Neural progenitor cell (in vitro differentiated cells): ENCODE data around the gene EPB41L4A. TPM values are rescaled to one million over a fixed set of nuclear protein-coding genes. Genes with fewer than 3 reads are reported as not detected.

Source experiments
- DNase-seq: peaks from one replicate; pipeline ENCODE4 v3.0.0-alpha.2; 2016; ENCODE audit warnings: low spot score
- H2AFZ ChIP-seq: fragments of 200-600 bp; sonication (generic); replicated peaks from 2 replicates; pipeline ENCODE4 v1.6.1; 2016; ENCODE audit warnings: antibody characterized with exemption
- H3F3A ChIP-seq: fragments of 200-600 bp; sonication (generic); 2 replicates; pipeline ENCODE4 v1.6.1; 2016; ENCODE audit warnings: antibody characterized with exemption, low read depth
- H3K27ac ChIP-seq: fragments of 200-600 bp; sonication (generic); 2 replicates; pipeline ENCODE4 v1.5.1; 2016; ENCODE audit warnings: mild to moderate bottlenecking
- H3K27me3 ChIP-seq: fragments of 200-600 bp; sonication (generic); 2 replicates; pipeline ENCODE4 v1.6.1; 2016; ENCODE audit warnings: mild to moderate bottlenecking, moderate library complexity
- H3K36me3 ChIP-seq: fragments of 200-600 bp; sonication (generic); 2 replicates; pipeline ENCODE4 v1.5.1; 2016
- H3K4me1 ChIP-seq: fragments of 200-600 bp; sonication (generic); 2 replicates; pipeline ENCODE4 v1.6.1; 2016; ENCODE audit warnings: mixed run types
- H3K4me2 ChIP-seq: fragments of 200-600 bp; sonication (generic); 2 replicates; pipeline ENCODE4 v1.6.1; 2016
- H3K4me3 ChIP-seq: fragments of 200-600 bp; sonication (generic); 2 replicates; pipeline ENCODE4 v1.5.1; 2016
- H3K79me2 ChIP-seq: fragments of 200-600 bp; sonication (generic); 2 replicates; pipeline ENCODE4 v1.6.1; 2016; ENCODE audit warnings: low read depth
- H3K9ac ChIP-seq: fragments of 200-600 bp; sonication (generic); 2 replicates; pipeline ENCODE4 v1.6.1; 2016
- H3K9me3 ChIP-seq: fragments of 200-600 bp; sonication (generic); 2 replicates; pipeline ENCODE4 v1.5.1; 2016; ENCODE audit warnings: low read depth
- H4K20me1 ChIP-seq: fragments of 200-600 bp; sonication (generic); 2 replicates; pipeline ENCODE4 v1.6.1; 2016; ENCODE audit warnings: low read depth
- H3K27ac Mint-ChIP-seq: 3 replicates; pipeline ENCODE4 v1.8.0; 2021; ENCODE audit warnings: mixed read lengths
- H3K27me3 Mint-ChIP-seq: 2 replicates; pipeline ENCODE4 v1.8.0; 2022; ENCODE audit warnings: low read depth, mild to moderate bottlenecking, inconsistent platforms, moderate library complexity, mixed read lengths; ENCODE audit not compliant: insufficient read depth
- H3K36me3 Mint-ChIP-seq: 3 replicates; pipeline ENCODE4 v1.8.0; 2021; ENCODE audit warnings: mixed read lengths
- H3K4me1 Mint-ChIP-seq: 3 replicates; pipeline ENCODE4 v1.8.0; 2021; ENCODE audit warnings: mixed read lengths
- H3K4me3 Mint-ChIP-seq: 3 replicates; pipeline ENCODE4 v1.8.0; 2021; ENCODE audit warnings: mild to moderate bottlenecking, moderate library complexity, mixed read lengths
- H3K9me3 Mint-ChIP-seq: 3 replicates; pipeline ENCODE4 v1.8.0; 2020; ENCODE audit warnings: mixed read lengths
- CTCF ChIP-seq: fragments of 200-600 bp; sonication (generic); IDR thresholded peaks from 2 replicates; pipeline ENCODE4 v1.5.1; 2017; ENCODE audit warnings: antibody characterized with exemption, mild to moderate bottlenecking
- EZH2 ChIP-seq: fragments of 200-600 bp; sonication (generic); IDR thresholded peaks from 2 replicates; pipeline ENCODE4 v1.6.1; 2017; ENCODE audit warnings: antibody characterized with exemption, mild to moderate bottlenecking, moderate library complexity
- EZH2phosphoT487 ChIP-seq: fragments of 200-600 bp; sonication (generic); IDR thresholded peaks from 2 replicates; pipeline ENCODE4 v1.6.1; 2017; ENCODE audit warnings: antibody characterized with exemption
- total RNA-seq: library from RNA; depleted of rRNA; stranded (reverse); fragments of >200 nt; gene quantifications from 2 replicates; pipeline ENCODE4 v1.2.3, GENCODE V29; 2015; ENCODE audit warnings: low replicate concordance

EPB41L4A gene
- total RNA-seq, 1 donor from 2014 or later: 2.7 TPM

- no peak overlapping the region for H3K27ac ChIP-seq
- Mint-ChIP-seq H3K36me3 (no peaks in the 10 kb centered on the region), H3K27me3 (no peaks in the 10 kb centered on the region), H3K4me1 (peaks cover 16% of the 10 kb centered on the region), H3K27ac (no peak overlapping the region), H3K4me3 (no peak overlapping the region), H3K9me3 (no peaks in the 10 kb centered on the region)
- DNase-seq: no peak
- no peak overlapping the region for H3K9ac ChIP-seq
- H2AFZ ChIP-seq: no peak overlapping the region
- no peaks in the 10 kb centered on the region for H3K9me3 ChIP-seq
- no peaks in the 10 kb centered on the region for H4K20me1 ChIP-seq
- TF ChIP-seq CTCF (no peak), EZH2 (no peak), EZH2phosphoT487 (no peak)
- H3K27me3 ChIP-seq: no peaks in the 10 kb centered on the region
- H3K79me2 ChIP-seq: no peaks in the 10 kb centered on the region
- no peaks in the 10 kb centered on the region for H3K36me3 ChIP-seq
- no peaks in the 10 kb centered on the region for H3K4me1 ChIP-seq
- H3K4me2 ChIP-seq: no peak overlapping the region
- no peaks in the 10 kb centered on the region for H3F3A ChIP-seq
- H3K4me3 ChIP-seq: no peak overlapping the region
These were observed 293.2 kb downstream of the EPB41L4A start for GRCh38 chr5:112125903-112126302.

GRCh38 chr5:112124788-112125187, 294.3 kb downstream of the EPB41L4A start:
- Histone ChIP-seq H3K4me2 (no peak overlapping the region), H3K4me1 (no peaks in the 10 kb centered on the region), H3K27me3 (no peaks in the 10 kb centered on the region), H3K4me3 (no peak overlapping the region), H2AFZ (no peak overlapping the region), H3K27ac (no peak overlapping the region), H3K9ac (no peak overlapping the region), H3K79me2 (no peaks in the 10 kb centered on the region), H3F3A (no peaks in the 10 kb centered on the region), H4K20me1 (no peaks in the 10 kb centered on the region), H3K9me3 (no peaks in the 10 kb centered on the region), H3K36me3 (no peaks in the 10 kb centered on the region)
- Mint-ChIP-seq H3K27me3 (no peaks in the 10 kb centered on the region), H3K4me1 (peaks cover 16% of the 10 kb centered on the region), H3K4me3 (no peak overlapping the region), H3K27ac (no peak overlapping the region), H3K36me3 (no peaks in the 10 kb centered on the region), H3K9me3 (no peaks in the 10 kb centered on the region)
- DNase-seq: no peak
- TF ChIP-seq CTCF (no peak), EZH2phosphoT487 (no peak), EZH2 (no peak)

GRCh38 chr5:112123086-112123485, 296.0 kb downstream of the EPB41L4A start:
- no peak overlapping the region for H2AFZ ChIP-seq
- H4K20me1 ChIP-seq: no peaks in the 10 kb centered on the region
- Mint-ChIP-seq H3K4me1 (peaks cover 16% of the 10 kb centered on the region), H3K36me3 (no peaks in the 10 kb centered on the region), H3K27ac (no peak overlapping the region), H3K9me3 (no peaks in the 10 kb centered on the region), H3K4me3 (no peak overlapping the region), H3K27me3 (peaks cover 3% of the 10 kb centered on the region)
- no peaks in the 10 kb centered on the region for H3K36me3 ChIP-seq
- H3K27ac ChIP-seq: no peak overlapping the region
- H3K79me2 ChIP-seq: no peaks in the 10 kb centered on the region
- H3K9me3 ChIP-seq: no peaks in the 10 kb centered on the region
- TF ChIP-seq EZH2 (no peak), CTCF (no peak), EZH2phosphoT487 (no peak)
- DNase-seq: no peak
- H3K9ac ChIP-seq: no peak overlapping the region
- H3F3A ChIP-seq: no peaks in the 10 kb centered on the region
- no peak overlapping the region for H3K4me3 ChIP-seq
- H3K4me2 ChIP-seq: no peak overlapping the region
- H3K4me1 ChIP-seq: no peaks in the 10 kb centered on the region
- H3K27me3 ChIP-seq: no peaks in the 10 kb centered on the region

DNA sequence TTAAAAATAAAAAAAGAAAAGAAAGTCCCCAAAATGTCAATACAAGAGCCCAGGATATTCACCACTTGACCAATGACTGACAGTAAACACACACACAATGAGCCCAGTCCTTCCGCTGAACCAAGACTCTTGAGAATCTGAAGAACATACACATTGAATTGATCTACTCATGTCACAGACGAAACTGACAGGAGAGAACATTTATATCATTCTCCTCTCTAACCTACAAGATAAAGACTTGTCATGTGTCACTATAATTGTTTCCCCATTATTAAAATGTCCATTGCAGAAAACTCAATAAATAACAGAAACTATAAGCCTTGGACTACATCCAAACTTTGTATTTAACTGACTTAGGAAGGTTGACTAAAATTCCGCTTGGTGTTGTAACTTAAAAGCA, 296.7 kb downstream of the EPB41L4A start:
- Histone ChIP-seq H3F3A (no peaks in the 10 kb centered on the region), H3K27ac (no peak overlapping the region), H3K36me3 (no peaks in the 10 kb centered on the region), H3K4me2 (no peak overlapping the region), H2AFZ (no peak overlapping the region), H3K4me1 (no peaks in the 10 kb centered on the region), H3K9me3 (no peaks in the 10 kb centered on the region), H3K27me3 (no peaks in the 10 kb centered on the region), H4K20me1 (no peaks in the 10 kb centered on the region), H3K4me3 (no peak overlapping the region), H3K9ac (no peak overlapping the region), H3K79me2 (no peaks in the 10 kb centered on the region)
- H3K27me3 Mint-ChIP-seq: peaks cover 3% of the 10 kb centered on the region
- DNase-seq: no peak
- peaks cover 15% of the 10 kb centered on the region for H3K4me1 Mint-ChIP-seq
- H3K27ac Mint-ChIP-seq: no peak overlapping the region
- TF ChIP-seq CTCF (no peak), EZH2phosphoT487 (no peak), EZH2 (no peak)
- H3K9me3 Mint-ChIP-seq: no peaks in the 10 kb centered on the region
- H3K4me3 Mint-ChIP-seq: no peak overlapping the region
- H3K36me3 Mint-ChIP-seq: no peaks in the 10 kb centered on the region
